Neural cell (in vitro differentiated cells): ENCODE data around the gene ADM2. TPM values are rescaled to one million over a fixed set of nuclear protein-coding genes. Genes with fewer than 3 reads are reported as not detected.
"Not testable (repeated sequence)": the region's sequence is repeated elsewhere in the genome, so short reads cannot be mapped to it uniquely, and the experiment has no call there.

Experiments
- H2AFZ ChIP-seq: fragments of 200-600, 300-800 bp; sonication (generic), shearing (Covaris generic); 2 replicates; pipeline ENCODE4 v1.6.0; 2014; ENCODE audit warnings: low read depth, mild to moderate bottlenecking, antibody characterized with exemption, low read length, moderate library complexity
- H3F3A ChIP-seq: fragments of 200-600 bp; shearing (Covaris generic); 2 replicates; pipeline ENCODE4 v1.6.1; 2016; ENCODE audit warnings: mild to moderate bottlenecking, moderate library complexity, mixed read lengths, antibody characterized with exemption, low read length; ENCODE audit not compliant: insufficient read depth, poor library complexity, severe bottlenecking
- H3K27ac ChIP-seq: fragments of 200-600, 300-800 bp; sonication (generic), shearing (Covaris generic); 2 replicates; pipeline ENCODE4 v1.5.1; 2014; ENCODE audit warnings: mild to moderate bottlenecking, low read length, moderate library complexity
- H3K27me3 ChIP-seq: fragments of 300-800, 200-600 bp; sonication (generic), shearing (Covaris generic); 2 replicates; pipeline ENCODE4 v1.6.0; 2014; ENCODE audit warnings: mild to moderate bottlenecking, low read depth, low read length, moderate library complexity; ENCODE audit not compliant: insufficient read depth
- H3K36me3 ChIP-seq: fragments of 300-800, 200-600 bp; sonication (generic), shearing (Covaris generic); 2 replicates; pipeline ENCODE4 v1.5.1; 2014; ENCODE audit warnings: mild to moderate bottlenecking, antibody characterized with exemption, low read length, moderate library complexity; ENCODE audit not compliant: insufficient read depth
- H3K4me2 ChIP-seq: fragments of 300-800, 200-600 bp; sonication (generic), shearing (Covaris generic); 2 replicates; pipeline ENCODE4 v1.6.0; 2014; ENCODE audit warnings: mild to moderate bottlenecking, low read length
- H3K4me3 ChIP-seq: fragments of 300-800, 200-600 bp; sonication (generic), shearing (Covaris generic); 2 replicates; pipeline ENCODE4 v1.5.1; 2014; ENCODE audit warnings: mild to moderate bottlenecking, low read length, moderate library complexity
- H3K79me2 ChIP-seq: fragments of 200-600 bp; shearing (Covaris generic); replicated peaks from 2 replicates; pipeline ENCODE4 v1.6.0; 2014; ENCODE audit warnings: mild to moderate bottlenecking, low read length, moderate library complexity; ENCODE audit not compliant: insufficient read depth
- H3K9ac ChIP-seq: fragments of 300-800, 200-600 bp; sonication (generic), shearing (Covaris generic); 2 replicates; pipeline ENCODE4 v1.6.1; 2016; ENCODE audit warnings: mild to moderate bottlenecking, low read length, mixed read lengths
- H3K9me2 ChIP-seq: fragments of 200-600 bp; shearing (Covaris generic); 2 replicates; pipeline ENCODE4 v1.6.1; 2016; ENCODE audit warnings: mild to moderate bottlenecking, low read length, mixed read lengths; ENCODE audit not compliant: insufficient read depth
- H3K9me3 ChIP-seq: fragments of 200-600, 300-800 bp; sonication (generic), shearing (Covaris generic); 2 replicates; pipeline ENCODE4 v1.6.1; 2016; ENCODE audit warnings: mild to moderate bottlenecking, mixed run types, low read length, moderate library complexity, mixed read lengths
- H4K20me1 ChIP-seq: fragments of 200-600 bp; shearing (Covaris generic); 2 replicates; pipeline ENCODE4 v1.6.1; 2016; ENCODE audit warnings: mild to moderate bottlenecking, mixed run types; ENCODE audit not compliant: insufficient read depth
- CTCF ChIP-seq: fragments of 450-650 bp; IDR thresholded peaks from 2 replicates; pipeline ENCODE4 v1.5.1; 2014; ENCODE audit warnings: antibody characterized with exemption, mild to moderate bottlenecking, moderate library complexity; ENCODE audit not compliant: poor library complexity, severe bottlenecking
- EP300 ChIP-seq: fragments of 450-650 bp; conservative IDR thresholded peaks from 2 replicates; pipeline ENCODE4 v1.6.1; 2014; ENCODE audit warnings: antibody characterized with exemption, mild to moderate bottlenecking, moderate library complexity; ENCODE audit not compliant: poor library complexity, severe bottlenecking
- EZH2 ChIP-seq: fragments of 200-600, 300-800 bp; shearing (Covaris generic), sonication (generic); IDR thresholded peaks from 2 replicates; pipeline ENCODE4 v1.6.1; 2014; ENCODE audit warnings: antibody characterized with exemption, low read length, borderline replicate concordance, mild to moderate bottlenecking; ENCODE audit not compliant: insufficient read depth, poor library complexity, severe bottlenecking
- MXI1 ChIP-seq: fragments of 450-650 bp; conservative IDR thresholded peaks from 2 replicates; pipeline ENCODE4 v1.6.1; 2014; ENCODE audit warnings: antibody characterized with exemption, mild to moderate bottlenecking; ENCODE audit not compliant: poor library complexity, severe bottlenecking
- POLR2AphosphoS5 ChIP-seq: IDR thresholded peaks from 2 replicates; pipeline ENCODE4 v1.6.1; 2012
- RAD21 ChIP-seq: fragments of 450-650 bp; conservative IDR thresholded peaks from 2 replicates; pipeline ENCODE4 v1.6.1; 2014; ENCODE audit warnings: antibody characterized with exemption, mild to moderate bottlenecking, moderate library complexity
- REST ChIP-seq: IDR thresholded peaks from 2 replicates; pipeline ENCODE4 v1.6.1; 2012; ENCODE audit warnings: borderline replicate concordance
- SMC3 ChIP-seq: fragments of 450-650 bp; conservative IDR thresholded peaks from 2 replicates; pipeline ENCODE4 v1.6.1; 2014; ENCODE audit warnings: antibody characterized with exemption, mild to moderate bottlenecking, moderate library complexity; ENCODE audit not compliant: poor library complexity
- TAF1 ChIP-seq: IDR thresholded peaks from 2 replicates; pipeline ENCODE4 v1.6.1; 2012; ENCODE audit warnings: low read depth
- polyA plus RNA-seq: library from polyadenylated mRNA; depleted of rRNA; stranded (reverse); fragments of >200 nt; gene quantifications from 2 replicates; pipeline ENCODE4 v1.2.3, GENCODE V29; 2014

Gene ADM2
- polyA plus RNA-seq, 1 donor from 2014 or later: not detected

GRCh38 chr22:50532824-50533796 lies 51.8 kb downstream of the ADM2 start:
- Histone ChIP-seq H3F3A (no peaks in the 10 kb centered on the region), H3K9ac (no peak overlapping the region), H3K9me2 (no peaks in the 10 kb centered on the region), H3K79me2 (no peaks in the 10 kb centered on the region), H3K36me3 (no peaks in the 10 kb centered on the region), H2AFZ (no peak overlapping the region), H3K27ac (no peak overlapping the region), H3K4me2 (no peak overlapping the region), H3K4me3 (no peak overlapping the region), H4K20me1 (no peaks in the 10 kb centered on the region), H3K9me3 (no peaks in the 10 kb centered on the region), H3K27me3 (peaks cover 34% of the 10 kb centered on the region)
- no peak for TF ChIP-seq EP300
- no peak for TF ChIP-seq POLR2AphosphoS5
- TF ChIP-seq SMC3: no peak

- H3K36me3 ChIP-seq, H3K9ac ChIP-seq, H4K20me1 ChIP-seq, H3K9me3 ChIP-seq, H3K79me2 ChIP-seq, H3K4me3 ChIP-seq, H3K4me2 ChIP-seq, H3F3A ChIP-seq, H3K9me2 ChIP-seq, H2AFZ ChIP-seq, H3K27ac ChIP-seq: not testable (repeated sequence)
- H3K27me3 ChIP-seq: peaks cover 34% of the 10 kb centered on the region
Measured at GRCh38 chr22:50533856-50534711, 52.7 kb downstream of the ADM2 start.

GRCh38 chr22:50535113-50535512 lies 53.8 kb downstream of the ADM2 start:
- H3K79me2 ChIP-seq: no peaks in the 10 kb centered on the region
- no peak overlapping the region for H2AFZ ChIP-seq
- H3K27me3 ChIP-seq: peaks cover 26% of the 10 kb centered on the region
- H3K27ac ChIP-seq: no peak overlapping the region
- H3F3A ChIP-seq: no peaks in the 10 kb centered on the region
- no peaks in the 10 kb centered on the region for H4K20me1 ChIP-seq
- no peaks in the 10 kb centered on the region for H3K9me3 ChIP-seq
- H3K4me2 ChIP-seq: no peak overlapping the region
- no peaks in the 10 kb centered on the region for H3K9me2 ChIP-seq
- H3K9ac ChIP-seq: no peak overlapping the region
- TF ChIP-seq EZH2: no peak
- TF ChIP-seq CTCF: no peak
- TF ChIP-seq MXI1: no peak
- no peak for TF ChIP-seq TAF1
- TF ChIP-seq POLR2AphosphoS5: no peak
- TF ChIP-seq REST: no peak
- TF ChIP-seq RAD21: no peak
- no peak for TF ChIP-seq SMC3
- no peak for TF ChIP-seq EP300
- H3K4me3 ChIP-seq: no peak overlapping the region
- H3K36me3 ChIP-seq: no peaks in the 10 kb centered on the region
